Common myeloid progenitor, CD34-positive (primary cell): Measurements from ENCODE around the gene METTL13.

Experiments
- CTCF ChIA-PET: fragments of 350-600 bp; sonication (Branson Sonifier 250); formaldehyde crosslinking; loops from one replicate; lab custom pipeline; 2021; ENCODE audit warnings: antibody characterized with exemption; lab: Charles Lee
- POLR2A ChIA-PET: fragments of 350-600 bp; sonication (Branson Sonifier 250); formaldehyde crosslinking; loops from one replicate; lab custom pipeline; 2021; ENCODE audit warnings: antibody characterized with exemption; lab: Charles Lee
- DNase-seq, 3 donors: peaks; one replicate each; pipeline versions ENCODE4 v3.0.0 to v3.0.0-alpha.2; 2013
- H3K27ac ChIP-seq, 2 experiments: 1 replicate in 1 of 2; 2 replicates in 1 of 2; pipeline ENCODE4 v1.7.0; 2013; ENCODE audit warnings: inconsistent platforms in 2 of 2, low read length in 2 of 2, mild to moderate bottlenecking in 2 of 2, low read depth in 1 of 2, moderate library complexity in 1 of 2; ENCODE audit not compliant: severe bottlenecking in 2 of 2, insufficient read depth in 1 of 2, poor library complexity in 1 of 2
- H3K27me3 ChIP-seq, 5 experiments: replicated peaks in 2 of 5; 1 replicate in 3 of 5; 2 replicates in 2 of 5; pipeline versions ENCODE4 v1.6.1 to v1.7.0; 2013; ENCODE audit warnings: low read length in 4 of 5, mild to moderate bottlenecking in 2 of 5, moderate library complexity in 2 of 5, inconsistent platforms in 1 of 5; ENCODE audit not compliant: insufficient read depth in 5 of 5, control insufficient read depth in 4 of 5
- H3K36me3 ChIP-seq, 4 experiments: 1 replicate in 2 of 4; 2 replicates in 2 of 4; pipeline versions ENCODE4 v1.6.1 to v1.7.0; 2013; ENCODE audit warnings: low read length in 3 of 4, control low read depth in 1 of 4, mild to moderate bottlenecking in 1 of 4; ENCODE audit not compliant: control insufficient read depth in 4 of 4, insufficient read depth in 4 of 4
- H3K4me1 ChIP-seq, 4 experiments: 1 replicate in 3 of 4; 2 replicates in 1 of 4; pipeline versions ENCODE4 v1.6.1 to v1.7.1; 2013; ENCODE audit warnings: low read length in 3 of 4, mild to moderate bottlenecking in 3 of 4, control low read depth in 1 of 4, inconsistent platforms in 1 of 4, moderate library complexity in 1 of 4; ENCODE audit not compliant: control insufficient read depth in 4 of 4, insufficient read depth in 4 of 4; ENCODE audit errors: control extremely low read depth in 1 of 4
- H3K4me3 ChIP-seq, 7 experiments: 1 replicate in 4 of 7; 2 replicates in 3 of 7; pipeline versions ENCODE4 v1.5.1 to v1.7.0; 2013; ENCODE audit warnings: mild to moderate bottlenecking in 7 of 7, low read length in 6 of 7, moderate library complexity in 6 of 7, inconsistent platforms in 2 of 7, low read depth in 2 of 7, control low read depth in 1 of 7; ENCODE audit not compliant: insufficient read depth in 4 of 7, control insufficient read depth in 1 of 7; ENCODE audit errors: extremely low read depth in 1 of 7
- H3K9me3 ChIP-seq, 5 experiments: 1 replicate in 4 of 5; 2 replicates in 1 of 5; pipeline versions ENCODE4 v1.6.1 to v1.7.1; 2013; ENCODE audit warnings: low read length in 4 of 5, mild to moderate bottlenecking in 2 of 5, inconsistent platforms in 1 of 5, low read depth in 1 of 5, moderate library complexity in 1 of 5; ENCODE audit not compliant: control insufficient read depth in 4 of 5, insufficient read depth in 2 of 5; ENCODE audit errors: control extremely low read depth in 1 of 5
- WGBS: methylation state at CpG from one replicate; pipeline ENCODE4 v1.1.5; 2013; ENCODE audit not compliant: insufficient coverage; 5-methylcytosine and 5-hydroxymethylcytosine counted together

METTL13 gene

GRCh38 chr1:171844381-171844780 is 62.9 kb downstream of the METTL13 start:
- Histone ChIP-seq H3K36me3 (no peaks in the 10 kb centered on the region), H3K27me3 (peaks cover 0 to 7% (median 0%) of the 10 kb centered on the region in 5 experiments), H3K4me1 (peaks cover 5 to 20% (median 16%) of the 10 kb centered on the region in 4 experiments), H3K9me3 (no peaks in the 10 kb centered on the region), H3K27ac (no peak overlapping the region), H3K4me3 (no peak overlapping the region)
- no peak for DNase-seq
- ChIA-PET POLR2A (no interaction called here), CTCF (interaction anchor here (1.9 kb wide), 1 partner anchor 42 kb away, joined by 5 read pairs; no protein-coding TSS in a partner anchor)
- WGBS = 100% methylated on average over 2 of the region's 2 CpGs

DNA sequence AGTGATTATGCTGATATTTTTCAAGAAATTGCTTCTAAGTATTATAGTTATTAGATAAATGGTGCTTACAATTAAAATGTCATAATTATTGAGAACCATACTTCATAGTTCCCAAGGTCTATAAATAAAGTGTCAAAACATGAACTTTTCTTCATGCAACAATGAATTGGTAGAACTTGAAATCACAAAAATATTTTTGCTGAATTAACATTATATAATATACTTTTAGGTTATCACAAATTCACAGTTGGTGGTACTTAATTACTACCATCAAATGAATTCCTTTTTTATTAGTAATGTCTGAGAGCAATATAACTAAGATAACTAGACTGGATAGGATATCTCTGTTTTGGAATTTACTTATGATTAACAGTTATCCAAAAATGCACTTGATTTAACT is 64.5 kb downstream of the METTL13 start:
- Histone ChIP-seq H3K4me3 (no peak overlapping the region), H3K4me1 (peaks cover 5 to 21% (median 14%) of the 10 kb centered on the region in 4 experiments), H3K36me3 (no peaks in the 10 kb centered on the region), H3K27ac (no peak overlapping the region), H3K9me3 (no peaks in the 10 kb centered on the region), H3K27me3 (peaks cover 0 to 7% (median 0%) of the 10 kb centered on the region in 5 experiments)
- ChIA-PET POLR2A (no interaction called here), CTCF (no interaction called here)
- DNase-seq = no peak
